Upper lobe of left lung (tissue), 6 donors: ENCODE data around the gene TNFRSF25. TPM values are rescaled to one million over a fixed set of nuclear protein-coding genes. Genes with fewer than 3 reads are reported as not detected.

Experiments used
- ATAC-seq, 2 donors: fragments of 200-7000 bp; cut with Tn5 transposase; one replicate each; pipeline ENCODE4 v1.9.1; 2022; ENCODE audit warnings: mild to moderate bottlenecking in 2 of 2, moderate library complexity in 2 of 2; ENCODE audit not compliant: low FRiP score in 2 of 2
- DNase-seq, 2 donors: peaks; one replicate each; pipeline ENCODE4 v3.0.0-alpha.2; 2019 to 2020
- H3K27ac ChIP-seq, 4 donors: fragments of 200-600 bp; sonication (generic); one replicate each; pipeline ENCODE4 v1.5.1; 2016 to 2019
- H3K27me3 ChIP-seq, 4 donors: fragments of 200-600 bp; sonication (generic); one replicate each; pipeline ENCODE4 v1.5.1; 2017 to 2019
- H3K36me3 ChIP-seq, 4 donors: fragments of 200-600 bp; sonication (generic); one replicate each; pipeline ENCODE4 v1.5.1; 2016 to 2019
- H3K4me1 ChIP-seq, 4 donors: fragments of 200-600 bp; sonication (generic); one replicate each; pipeline ENCODE4 v1.5.1; 2018 to 2019
- H3K4me3 ChIP-seq, 4 donors: fragments of 200-600 bp; sonication (generic); one replicate each; pipeline ENCODE4 v1.5.1; 2017 to 2019; ENCODE audit warnings: mild to moderate bottlenecking in 2 of 4, moderate library complexity in 1 of 4
- H3K9me3 ChIP-seq, 4 donors: fragments of 200-600 bp; sonication (generic); one replicate each; pipeline ENCODE4 v1.5.1; 2018 to 2019
- CTCF ChIP-seq, 6 experiments: fragments of 450-650 bp in 4 of 6; fragments of 200-600 bp in 2 of 6; sonication (generic) in 2 of 6; IDR thresholded peaks; one replicate each; pipeline ENCODE4 v1.5.1; 2016 to 2019; ENCODE audit warnings: antibody characterized with exemption in 6 of 6
- EP300 ChIP-seq, 4 donors: sonication (generic); formaldehyde crosslinking; IDR thresholded peaks; one replicate each; pipeline ENCODE4 v1.5.1; 2017; ENCODE audit warnings: antibody characterized with exemption in 4 of 4, control low read depth in 2 of 4
- POLR2A ChIP-seq, 4 donors: fragments of 450-650 bp; IDR thresholded peaks; one replicate each; pipeline ENCODE4 v1.5.1; 2016 to 2017; ENCODE audit warnings: antibody characterized with exemption in 4 of 4, mild to moderate bottlenecking in 2 of 4
- POLR2AphosphoS5 ChIP-seq, 2 donors: sonication (generic); formaldehyde crosslinking; IDR thresholded peaks; one replicate each; pipeline ENCODE4 v1.5.1; 2017; ENCODE audit warnings: antibody characterized with exemption in 2 of 2
- WGBS, 2 donors: methylation state at CpG; one replicate each; pipeline ENCODE4 v1.1.5; 2017 to 2018; 5-methylcytosine and 5-hydroxymethylcytosine counted together
- total RNA-seq, 6 donors: library from RNA; depleted of rRNA in 4 of 6; stranded (reverse); fragments of >200 nt in 4 of 6; gene quantifications; one replicate each; pipeline versions ENCODE4 v1.1.0 to v1.2.1, GENCODE V29; 2016 to 2021
- donor health status: DM: no; HTN: no; CAD: no; lungs with moderate emphysema.
- donor health status: DM: no; HTN: yes; CAD: no; lungs with severe emphysema.

TNFRSF25 gene
- total RNA-seq, 6 donors from 2014 or later: 4.6 to 51.3 (median 14.0) TPM

GRCh38 chr1:6448749-6449631, 17.0 kb downstream of the TNFRSF25 start:
- no peak overlapping the region for H3K27ac ChIP-seq
- TF ChIP-seq POLR2A (IDR thresholded peaks at IDR 0.05): no peak
- TF ChIP-seq CTCF (IDR thresholded peaks at IDR 0.05): peak in 1 of 6 experiments; percentile 29
- peaks cover 14 to 29% (median 20%) of the 10 kb centered on the region in 4 donors for H3K4me1 ChIP-seq
- DNase-seq (peak in 1 of 2 donors; percentile 89), ATAC-seq (no peak)
- no peaks in the 10 kb centered on the region for H3K9me3 ChIP-seq
- no peaks in the 10 kb centered on the region for H3K36me3 ChIP-seq
- H3K4me3 ChIP-seq: peak overlapping the region in 3 of 4 donors; percentile 18 to 36 (median 24)
- WGBS, 2 donors: 4 to 9% methylated on average over 12 to 42 of the region's 66 CpGs
- peaks cover 2 to 49% (median 21%) of the 10 kb centered on the region in 4 donors for H3K27me3 ChIP-seq

GRCh38 chr1:6447818-6448748, 17.9 kb downstream of the TNFRSF25 start:
- TF ChIP-seq CTCF (IDR thresholded peaks at IDR 0.05) (no peak), POLR2A (IDR thresholded peaks at IDR 0.05) (no peak), POLR2AphosphoS5 (IDR thresholded peaks at IDR 0.05) (no peak), EP300 (IDR thresholded peaks at IDR 0.05) (no peak)
- H3K9me3 ChIP-seq: no peaks in the 10 kb centered on the region
- H3K27ac ChIP-seq: peak overlapping the region in 1 of 4 donors; percentile 26
- H3K27me3 ChIP-seq: peaks cover 2 to 49% (median 21%) of the 10 kb centered on the region in 4 donors
- DNase-seq (peak in 1 of 2 donors; percentile 78), ATAC-seq (no peak)
- 0% methylated on average over 1 of the region's 68 CpGs; no CpG with 5 or more reads in 1 of the 2 donors for WGBS, 2 donors
- peak overlapping the region in 3 of 4 donors; percentile 18 to 36 (median 26) for H3K4me3 ChIP-seq
- H3K36me3 ChIP-seq: no peaks in the 10 kb centered on the region
- H3K4me1 ChIP-seq: peaks cover 14 to 29% (median 20%) of the 10 kb centered on the region in 4 donors

GRCh38 chr1:6447016-6447817, 18.8 kb downstream of the TNFRSF25 start:
- H3K4me3 ChIP-seq: peak overlapping the region in 2 of 4 donors; percentile 26 to 36

More at GRCh38 chr1:6447016-6447817, 18.8 kb downstream of the TNFRSF25 start:
- peaks cover 2 to 49% (median 21%) of the 10 kb centered on the region in 4 donors for H3K27me3 ChIP-seq
- no peaks in the 10 kb centered on the region for H3K9me3 ChIP-seq
- peak in 1 of 2 donors; percentile 85 for DNase-seq
- no peak overlapping the region for H3K27ac ChIP-seq
- H3K36me3 ChIP-seq: no peaks in the 10 kb centered on the region
- H3K4me1 ChIP-seq: peaks cover 14 to 29% (median 20%) of the 10 kb centered on the region in 4 donors
- no peak for ATAC-seq
- WGBS, 2 donors: 6% methylated on average over 24 of the region's 67 CpGs; no CpG with 5 or more reads in 1 of the 2 donors
- no peak for TF ChIP-seq EP300 (IDR thresholded peaks at IDR 0.05)
- no peak for TF ChIP-seq POLR2A (IDR thresholded peaks at IDR 0.05)
- no peak for TF ChIP-seq POLR2AphosphoS5 (IDR thresholded peaks at IDR 0.05)
- no peak for TF ChIP-seq CTCF (IDR thresholded peaks at IDR 0.05)
